K562 (cell line): ENCODE measurements around the gene CYRIA. TPM values are rescaled to one million over a fixed set of nuclear protein-coding genes. Genes with fewer than 3 reads are reported as not detected.
A peak's percentile ranks its signal among the peaks of the same experiment; 100 is the strongest.

ENCODE experiments used
- ATAC-seq: fragments of 200-7000 bp; cut with Tn5 transposase; 3 replicates; pipeline ENCODE4 v1.9.1; 2020; ENCODE audit warnings: moderate library complexity
- BruUV-seq: library from RNA; stranded (reverse); fragments of 400-500 nt; replicated peaks from 2 replicates; lab custom pipeline; 2021; lab: Mats Ljungman, UMichigan
- CTCF ChIA-PET: fragments of 300-600 bp; formaldehyde crosslinking; extraction: SDS; loops from one replicate; lab custom pipeline; 2021; ENCODE audit warnings: low intra/inter-chr PET ratio; lab: Yijun Ruan, JAX
- POLR2A ChIA-PET: fragments of 300-600, 350-650 bp; sonication (Branson Sonifier 250); formaldehyde crosslinking; extraction: SDS; loops from one replicate; lab custom pipeline; 2021; ENCODE audit warnings: antibody characterized with exemption, inconsistent platforms; lab: Yijun Ruan, JAX
- DNase-seq, 4 experiments: peaks; one replicate each; pipeline versions ENCODE4 v3.0.0 to v3.0.0-alpha.2; 2011 to 2018; ENCODE audit warnings: low spot score in 3 of 4, mixed read lengths in 3 of 4; ENCODE audit errors: extremely low read depth in 1 of 4
- FAIRE-seq: peaks from 2 replicates; lab custom pipeline; 2011; peaks lifted over from hg19 to GRCh38; lab: Jason Lieb, UNC
- H2AFZ ChIP-seq: 2 replicates; pipeline ENCODE4 v1.6.0; 2011; ENCODE audit warnings: low read depth, low read length, control low read depth, inconsistent platforms
- H3K27ac ChIP-seq: fragments of 200-600 bp; 3 replicates; pipeline ENCODE4 v1.8.0; 2011; ENCODE audit warnings: low read depth, mild to moderate bottlenecking, control low read depth, inconsistent platforms, low read length, moderate library complexity, mixed read lengths; ENCODE audit errors: extremely low read depth
- H3K27me3 ChIP-seq, 2 experiments: fragments of 300-600 bp in 1 of 2; 2 replicates in 1 of 2; 3 replicates in 1 of 2; pipeline versions ENCODE4 v1.6.0 to v1.8.0; 2011; ENCODE audit warnings: inconsistent platforms in 2 of 2, low read length in 2 of 2, mild to moderate bottlenecking in 1 of 2, mixed read lengths in 1 of 2, moderate library complexity in 1 of 2; ENCODE audit not compliant: control insufficient read depth in 2 of 2, insufficient read depth in 2 of 2
- H3K36me3 ChIP-seq: fragments of 300-600 bp; 3 replicates; pipeline ENCODE4 v1.8.0; 2011; ENCODE audit warnings: mild to moderate bottlenecking, low read length, inconsistent platforms; ENCODE audit not compliant: control insufficient read depth, insufficient read depth
- H3K4me1 ChIP-seq, 2 experiments: fragments of 200-600 bp in 1 of 2; replicated peaks in 1 of 2; 2 replicates in 1 of 2; 3 replicates in 1 of 2; pipeline versions ENCODE4 v1.5.1 to v1.8.0; 2011; ENCODE audit warnings: inconsistent platforms in 2 of 2, low read length in 2 of 2, mild to moderate bottlenecking in 1 of 2, mixed read lengths in 1 of 2, moderate library complexity in 1 of 2; ENCODE audit not compliant: control insufficient read depth in 2 of 2, insufficient read depth in 2 of 2
- H3K4me2 ChIP-seq: 2 replicates; pipeline ENCODE4 v1.6.1; 2011; ENCODE audit warnings: low read length, control low read depth, inconsistent platforms, mixed read lengths; ENCODE audit not compliant: insufficient read depth
- H3K4me3 ChIP-seq: fragments of 200-600 bp; sonication (generic), shearing (Covaris generic); 2 replicates; pipeline ENCODE4 v1.5.1; 2016; ENCODE audit warnings: control low read depth, inconsistent platforms
- H3K79me2 ChIP-seq: fragments of 200-600 bp; 3 replicates; pipeline ENCODE4 v1.8.0; 2011; ENCODE audit warnings: low read length, inconsistent platforms; ENCODE audit not compliant: control insufficient read depth, insufficient read depth
- H3K9ac ChIP-seq, 2 experiments: 2 replicates each; pipeline versions ENCODE4 v1.6.0 to v1.6.1; 2011; ENCODE audit warnings: low read depth in 2 of 2, low read length in 2 of 2, control low read depth in 1 of 2, inconsistent platforms in 1 of 2, mild to moderate bottlenecking in 1 of 2, mixed read lengths in 1 of 2; ENCODE audit not compliant: insufficient read depth in 1 of 2
- H3K9me1 ChIP-seq: one replicate; pipeline ENCODE4 v1.6.0; 2011; ENCODE audit warnings: inconsistent platforms, mild to moderate bottlenecking, low read length, moderate library complexity; ENCODE audit not compliant: control insufficient read depth, insufficient read depth
- H3K9me3 ChIP-seq: replicated peaks from 2 replicates; pipeline ENCODE4 v1.5.1; 2011; ENCODE audit warnings: low read depth, low read length, inconsistent platforms; ENCODE audit not compliant: control insufficient read depth, insufficient read depth
- H4K20me1 ChIP-seq: replicated peaks from 2 replicates; pipeline ENCODE4 v1.6.1; 2011; ENCODE audit warnings: low read length, inconsistent platforms, mixed read lengths; ENCODE audit not compliant: control insufficient read depth, insufficient read depth
- ELF4 ChIP-seq: fragments of 450-650 bp; formaldehyde crosslinking; IDR thresholded peaks from 2 replicates; pipeline ENCODE4 v1.4.0; 2022; ENCODE audit warnings: missing genetic modification characterization
- GTF2F1 ChIP-seq: IDR thresholded peaks from 2 replicates; pipeline ENCODE4 v1.6.1; 2011; ENCODE audit warnings: low read depth, low read length, improper control_type of control experiment
- HBP1 ChIP-seq: fragments of 450-650 bp; formaldehyde crosslinking; IDR thresholded peaks from 2 replicates; pipeline ENCODE4 v1.4.0; 2022; ENCODE audit warnings: missing genetic modification characterization
- OTX1 ChIP-seq: fragments of 450-650 bp; formaldehyde crosslinking; IDR thresholded peaks from 2 replicates; pipeline ENCODE4 v1.4.0; 2022; ENCODE audit warnings: mild to moderate bottlenecking
- TAF7 ChIP-seq: fragments of 450-650 bp; IDR thresholded peaks from 2 replicates; pipeline ENCODE4 v1.6.1; 2016; ENCODE audit warnings: missing genetic modification characterization, missing compliant biosample characterization
- TSC22D4 ChIP-seq: fragments of 450-650 bp; IDR thresholded peaks from 2 replicates; pipeline ENCODE4 v1.6.1; 2016; ENCODE audit warnings: missing genetic modification characterization, missing biosample characterization, control low read depth
- ZBTB8A ChIP-seq: fragments of 450-650 bp; IDR thresholded peaks from 2 replicates; pipeline ENCODE4 v1.6.1; 2018; ENCODE audit warnings: mild to moderate bottlenecking, moderate library complexity; ENCODE audit not compliant: partially characterized antibody
- ZNF324 ChIP-seq: fragments of 250-450 bp; sonication (Bioruptor Pico); IDR thresholded peaks from 2 replicates; pipeline ENCODE4 v1.4.0; 2020; ENCODE audit warnings: mild to moderate bottlenecking
- ZNF445 ChIP-seq: fragments of 250-450 bp; sonication (Bioruptor Pico); IDR thresholded peaks from 2 replicates; pipeline ENCODE4 v1.4.0; 2020; ENCODE audit warnings: low read depth, mild to moderate bottlenecking, moderate library complexity
- WGBS: fragments of 100-300 bp; shearing (Covaris generic); methylation state at CpG from one replicate; pipeline ENCODE4 v1.1.6; 2016; ENCODE audit warnings: low coverage, mixed read lengths; ENCODE audit not compliant: insufficient coverage; ENCODE audit errors: missing lambda C conversion rate; 5-methylcytosine and 5-hydroxymethylcytosine counted together
- in situ Hi-C: fragments of 300-500 bp; cut with MboI; formaldehyde crosslinking; loops from 4 replicates; pipeline ENCODE4 v1.15.0; 2018; ENCODE audit warnings: inconsistent platforms, mixed read lengths
- intact Hi-C: fragments of 100-400 bp; cut with micrococcal nuclease; formaldehyde crosslinking; loops from 2 replicates; pipeline ENCODE4 v1.14.2; 2022
- polyA plus RNA-seq, 8 experiments: library from polyadenylated mRNA; depleted of rRNA in 4 of 8; stranded (reverse) in 5 of 8; unstranded in 3 of 8; fragments of >200 nt; fragmentation: Nextera tagmentation in 2 of 8; fragmentation: Illumina TruSeq in 1 of 8; extraction: Ambion mirVana in 2 of 8; extraction: Trizol in 1 of 8; gene quantifications; 2 replicates each; pipeline versions ENCODE4 v1.2.1 to v1.2.3, GENCODE V29; 2011 to 2014; ENCODE audit warnings: inconsistent platforms in 1 of 8, missing spikeins in 1 of 8
- total RNA-seq, 7 experiments: library from RNA; depleted of rRNA in 6 of 7; stranded (reverse); fragments of >200 nt in 6 of 7; fragmentation: Illumina TruSeq in 2 of 7; extraction: Trizol in 2 of 7; gene quantifications; 2 replicates each; pipeline versions ENCODE4 v1.2.1 to v1.2.3, GENCODE V29; 2011 to 2021; ENCODE audit warnings: low replicate concordance in 1 of 7
- TF ChIP-seq, protein P1 (sequence below): fragments of 450-650 bp; IDR thresholded peaks from 2 replicates; pipeline ENCODE4 v1.6.1; 2018; ENCODE audit warnings: mild to moderate bottlenecking, low read depth; ENCODE audit not compliant: partially characterized antibody
- TF ChIP-seq, protein P2 (sequence below): fragments of 450-650 bp; formaldehyde crosslinking; conservative IDR thresholded peaks from 2 replicates; pipeline ENCODE4 v1.4.0; 2022; ENCODE audit warnings: mild to moderate bottlenecking, missing genetic modification characterization

Gene CYRIA
- total and polyA plus RNA-seq, 9 of the 15 experiments (the other 6 are each of a cell fraction or from before 2014, with no cell fraction given), result 0.84 to 5.6 (median 3.0) TPM

GRCh38 chr2:16656784-16657391 is 8.7 kb downstream of the CYRIA start (continued):
- TF ChIP-seq, protein P1, sequence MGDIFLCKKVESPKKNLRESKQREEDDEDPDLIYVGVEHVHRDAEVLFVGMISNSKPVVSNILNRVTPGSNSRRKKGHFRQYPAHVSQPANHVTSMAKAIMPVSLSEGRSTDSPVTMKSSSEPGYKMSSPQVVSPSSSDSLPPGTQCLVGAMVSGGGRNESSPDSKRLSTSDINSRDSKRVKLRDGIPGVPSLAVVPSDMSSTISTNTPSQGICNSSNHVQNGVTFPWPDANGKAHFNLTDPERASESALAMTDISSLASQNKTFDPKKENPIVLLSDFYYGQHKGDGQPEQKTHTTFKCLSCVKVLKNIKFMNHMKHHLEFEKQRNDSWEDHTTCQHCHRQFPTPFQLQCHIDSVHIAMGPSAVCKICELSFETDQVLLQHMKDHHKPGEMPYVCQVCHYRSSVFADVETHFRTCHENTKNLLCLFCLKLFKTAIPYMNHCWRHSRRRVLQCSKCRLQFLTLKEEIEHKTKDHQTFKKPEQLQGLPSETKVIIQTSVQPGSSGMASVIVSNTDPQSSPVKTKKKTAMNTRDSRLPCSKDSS, result no peak
- TF ChIP-seq TAF7, result no peak
- no peak for TF ChIP-seq GTF2F1
- no peak for TF ChIP-seq TSC22D4 (tag)
- no peak for TF ChIP-seq ZBTB8A
- TF ChIP-seq ZNF445 (CRISPR knock-in tag), result no peak

GRCh38 chr2:16655905-16656642 is 9.6 kb downstream of the CYRIA start:
- Histone ChIP-seq H3K79me2 (no peaks in the 10 kb centered on the region), H3K27ac (no peak overlapping the region), H3K4me1 (peaks cover 3 to 11% of the 10 kb centered on the region in 2 experiments; a peak in 3 of 5 replicates), H3K27me3 (no peaks in the 10 kb centered on the region), H2AFZ (no peak overlapping the region; the same call in 1 of the 2 replicates), H4K20me1 (no peaks in the 10 kb centered on the region), H3K9me1 (no peaks in the 10 kb centered on the region), H3K9me3 (no peaks in the 10 kb centered on the region), H3K4me2 (no peak overlapping the region), H3K36me3 (no peaks in the 10 kb centered on the region), H3K9ac (no peak overlapping the region), H3K4me3 (no peak overlapping the region)
- 68% methylated on average over 4 of the region's 4 CpGs for WGBS
- DNase-seq (no peak), FAIRE-seq (no peak), ATAC-seq (no peak; the same call in 2 of the 3 replicates)
- ChIA-PET CTCF (no interaction called here), POLR2A (interaction anchor here (0.5 to 3.9 kb wide), 2 partner anchors 11 to 26 kb away, joined by 3 to 15 read pairs; no protein-coding TSS in a partner anchor)
- intact Hi-C loops, result no loop called here
- in situ Hi-C loops, result no loop called here
- no TSS peak for BruUV-seq
- TF ChIP-seq HBP1 (CRISPR knock-in tag) (0 out of 2 replicates have a peak, but pooled peaks have one; percentile 19), ZNF324 (CRISPR knock-in tag) (no peak), OTX1 (CRISPR knock-in tag) (0 out of 2 replicates have a peak, but pooled peaks have one; percentile 31), ELF4 (CRISPR knock-in tag) (peak; percentile 59; the same call in 1 of the 2 replicates)
- TF ChIP-seq, protein P2, sequence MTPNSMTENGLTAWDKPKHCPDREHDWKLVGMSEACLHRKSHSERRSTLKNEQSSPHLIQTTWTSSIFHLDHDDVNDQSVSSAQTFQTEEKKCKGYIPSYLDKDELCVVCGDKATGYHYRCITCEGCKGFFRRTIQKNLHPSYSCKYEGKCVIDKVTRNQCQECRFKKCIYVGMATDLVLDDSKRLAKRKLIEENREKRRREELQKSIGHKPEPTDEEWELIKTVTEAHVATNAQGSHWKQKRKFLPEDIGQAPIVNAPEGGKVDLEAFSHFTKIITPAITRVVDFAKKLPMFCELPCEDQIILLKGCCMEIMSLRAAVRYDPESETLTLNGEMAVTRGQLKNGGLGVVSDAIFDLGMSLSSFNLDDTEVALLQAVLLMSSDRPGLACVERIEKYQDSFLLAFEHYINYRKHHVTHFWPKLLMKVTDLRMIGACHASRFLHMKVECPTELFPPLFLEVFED (CRISPR knock-in tag), result 0 out of 2 replicates have a peak, but pooled peaks have one; percentile 46
